Measurements from ENCODE around the gene GALNT2. TPM values are rescaled to one million over a fixed set of nuclear protein-coding genes. Genes with fewer than 3 reads are reported as not detected.

Gene GALNT2
- total and polyA plus RNA-seq, 10 of the 15 experiments (the other 5 are each of a cell fraction or from before 2014, with no cell fraction given) = 0.52 to 27.7 (median 16.3) TPM

DNA sequence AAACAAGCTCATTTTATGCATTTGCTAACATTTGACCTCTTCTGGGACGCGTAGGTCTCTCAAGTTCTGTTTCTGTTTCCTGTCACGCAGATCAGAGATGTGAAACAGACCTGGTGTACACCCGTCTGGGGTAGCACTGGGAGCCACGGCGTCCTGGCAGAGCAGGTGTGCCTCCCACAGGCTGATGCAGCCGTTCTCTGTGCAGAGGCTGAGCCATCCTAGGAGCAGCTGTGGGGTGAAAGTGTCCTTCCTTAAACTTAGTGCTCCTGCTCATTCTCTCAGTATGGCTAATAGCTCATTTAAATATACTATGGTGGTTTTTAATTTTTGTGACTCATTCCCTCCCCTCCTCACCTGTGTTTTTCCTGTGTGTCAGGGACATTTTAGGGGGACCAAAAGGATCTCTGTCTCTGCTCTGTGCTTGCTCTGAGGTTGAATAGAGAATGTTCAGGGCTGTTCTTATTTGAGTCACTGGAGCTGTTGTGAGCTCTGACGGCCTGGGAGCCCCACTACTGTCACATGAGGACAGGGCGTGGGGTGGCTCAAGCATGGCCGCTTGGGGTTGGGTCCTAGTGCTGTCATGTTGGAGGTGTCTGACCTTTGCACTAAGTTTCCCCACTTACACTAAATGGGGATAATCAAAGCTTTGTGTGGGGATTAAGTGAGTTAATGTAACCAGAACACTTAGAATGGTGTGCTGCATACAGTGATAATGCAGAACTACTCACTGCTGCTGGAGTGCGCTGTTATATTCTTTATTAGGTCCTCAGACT lies 43.0 kb downstream of the GALNT2 start (continued):
- TF ChIP-seq, protein P1, sequence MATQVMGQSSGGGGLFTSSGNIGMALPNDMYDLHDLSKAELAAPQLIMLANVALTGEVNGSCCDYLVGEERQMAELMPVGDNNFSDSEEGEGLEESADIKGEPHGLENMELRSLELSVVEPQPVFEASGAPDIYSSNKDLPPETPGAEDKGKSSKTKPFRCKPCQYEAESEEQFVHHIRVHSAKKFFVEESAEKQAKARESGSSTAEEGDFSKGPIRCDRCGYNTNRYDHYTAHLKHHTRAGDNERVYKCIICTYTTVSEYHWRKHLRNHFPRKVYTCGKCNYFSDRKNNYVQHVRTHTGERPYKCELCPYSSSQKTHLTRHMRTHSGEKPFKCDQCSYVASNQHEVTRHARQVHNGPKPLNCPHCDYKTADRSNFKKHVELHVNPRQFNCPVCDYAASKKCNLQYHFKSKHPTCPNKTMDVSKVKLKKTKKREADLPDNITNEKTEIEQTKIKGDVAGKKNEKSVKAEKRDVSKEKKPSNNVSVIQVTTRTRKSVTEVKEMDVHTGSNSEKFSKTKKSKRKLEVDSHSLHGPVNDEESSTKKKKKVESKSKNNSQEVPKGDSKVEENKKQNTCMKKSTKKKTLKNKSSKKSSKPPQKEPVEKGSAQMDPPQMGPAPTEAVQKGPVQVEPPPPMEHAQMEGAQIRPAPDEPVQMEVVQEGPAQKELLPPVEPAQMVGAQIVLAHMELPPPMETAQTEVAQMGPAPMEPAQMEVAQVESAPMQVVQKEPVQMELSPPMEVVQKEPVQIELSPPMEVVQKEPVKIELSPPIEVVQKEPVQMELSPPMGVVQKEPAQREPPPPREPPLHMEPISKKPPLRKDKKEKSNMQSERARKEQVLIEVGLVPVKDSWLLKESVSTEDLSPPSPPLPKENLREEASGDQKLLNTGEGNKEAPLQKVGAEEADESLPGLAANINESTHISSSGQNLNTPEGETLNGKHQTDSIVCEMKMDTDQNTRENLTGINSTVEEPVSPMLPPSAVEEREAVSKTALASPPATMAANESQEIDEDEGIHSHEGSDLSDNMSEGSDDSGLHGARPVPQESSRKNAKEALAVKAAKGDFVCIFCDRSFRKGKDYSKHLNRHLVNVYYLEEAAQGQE (IDR thresholded peaks at IDR 0.05; ENCODE audit: low read depth, low read length) = no peak
- TF ChIP-seq NR2F1 (conservative IDR thresholded peaks at IDR 0.05) (peak; percentile 88), CHD2 (IDR thresholded peaks at IDR 0.05; ENCODE audit: borderline replicate concordance, low read depth, low read length) (no peak), ZNF274 (IDR thresholded peaks at IDR 0.05; ENCODE audit: insufficient read depth, insufficient read length) (no peak), ZNF207 (IDR thresholded peaks at IDR 0.05; ENCODE audit: borderline replicate concordance) (peak; percentile 70; the same call in 1 of the 2 replicates), GABPA (IDR thresholded peaks at IDR 0.05; ENCODE audit: low read depth) (peak; percentile 30; the same call in 1 of the 2 replicates), KAT2A (conservative IDR thresholded peaks at IDR 0.05; ENCODE audit: control insufficient read depth, low read depth, low read length) (no peak), CBX3 (IDR thresholded peaks at IDR 0.05; ENCODE audit: borderline replicate concordance, low read depth) (no peak), CREB1 (IDR thresholded peaks at IDR 0.05; ENCODE audit: low read depth) (peak; percentile 64), RELA (IDR thresholded peaks at IDR 0.05; ENCODE audit: borderline replicate concordance, partially characterized antibody) (peak; percentile 34), HDAC6 (IDR thresholded peaks at IDR 0.05; ENCODE audit: unreplicated experiment) (no peak), NR2C1 (IDR thresholded peaks at IDR 0.05) (peak; percentile 62), RBBP5 (conservative IDR thresholded peaks at IDR 0.05) (no peak), SP1 (IDR thresholded peaks at IDR 0.05; ENCODE audit: low read depth, low read length) (peak; percentile 27), KDM1A (IDR thresholded peaks at IDR 0.05; ENCODE audit: borderline replicate concordance) (no peak)
- TF ChIP-seq, protein P2, sequence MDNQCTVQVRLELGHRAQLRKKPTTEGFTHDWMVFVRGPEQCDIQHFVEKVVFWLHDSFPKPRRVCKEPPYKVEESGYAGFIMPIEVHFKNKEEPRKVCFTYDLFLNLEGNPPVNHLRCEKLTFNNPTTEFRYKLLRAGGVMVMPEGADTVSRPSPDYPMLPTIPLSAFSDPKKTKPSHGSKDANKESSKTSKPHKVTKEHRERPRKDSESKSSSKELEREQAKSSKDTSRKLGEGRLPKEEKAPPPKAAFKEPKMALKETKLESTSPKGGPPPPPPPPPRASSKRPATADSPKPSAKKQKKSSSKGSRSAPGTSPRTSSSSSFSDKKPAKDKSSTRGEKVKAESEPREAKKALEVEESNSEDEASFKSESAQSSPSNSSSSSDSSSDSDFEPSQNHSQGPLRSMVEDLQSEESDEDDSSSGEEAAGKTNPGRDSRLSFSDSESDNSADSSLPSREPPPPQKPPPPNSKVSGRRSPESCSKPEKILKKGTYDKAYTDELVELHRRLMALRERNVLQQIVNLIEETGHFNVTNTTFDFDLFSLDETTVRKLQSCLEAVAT (IDR thresholded peaks at IDR 0.05) = 0 out of 2 replicates have a peak, but pooled peaks have one; percentile 69
- TF ChIP-seq, protein P3, sequence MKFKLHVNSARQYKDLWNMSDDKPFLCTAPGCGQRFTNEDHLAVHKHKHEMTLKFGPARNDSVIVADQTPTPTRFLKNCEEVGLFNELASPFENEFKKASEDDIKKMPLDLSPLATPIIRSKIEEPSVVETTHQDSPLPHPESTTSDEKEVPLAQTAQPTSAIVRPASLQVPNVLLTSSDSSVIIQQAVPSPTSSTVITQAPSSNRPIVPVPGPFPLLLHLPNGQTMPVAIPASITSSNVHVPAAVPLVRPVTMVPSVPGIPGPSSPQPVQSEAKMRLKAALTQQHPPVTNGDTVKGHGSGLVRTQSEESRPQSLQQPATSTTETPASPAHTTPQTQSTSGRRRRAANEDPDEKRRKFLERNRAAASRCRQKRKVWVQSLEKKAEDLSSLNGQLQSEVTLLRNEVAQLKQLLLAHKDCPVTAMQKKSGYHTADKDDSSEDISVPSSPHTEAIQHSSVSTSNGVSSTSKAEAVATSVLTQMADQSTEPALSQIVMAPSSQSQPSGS (IDR thresholded peaks at IDR 0.05; ENCODE audit: low read length) = peak; percentile 84
- TF ChIP-seq, protein P4, sequence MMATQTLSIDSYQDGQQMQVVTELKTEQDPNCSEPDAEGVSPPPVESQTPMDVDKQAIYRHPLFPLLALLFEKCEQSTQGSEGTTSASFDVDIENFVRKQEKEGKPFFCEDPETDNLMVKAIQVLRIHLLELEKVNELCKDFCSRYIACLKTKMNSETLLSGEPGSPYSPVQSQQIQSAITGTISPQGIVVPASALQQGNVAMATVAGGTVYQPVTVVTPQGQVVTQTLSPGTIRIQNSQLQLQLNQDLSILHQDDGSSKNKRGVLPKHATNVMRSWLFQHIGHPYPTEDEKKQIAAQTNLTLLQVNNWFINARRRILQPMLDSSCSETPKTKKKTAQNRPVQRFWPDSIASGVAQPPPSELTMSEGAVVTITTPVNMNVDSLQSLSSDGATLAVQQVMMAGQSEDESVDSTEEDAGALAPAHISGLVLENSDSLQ (IDR thresholded peaks at IDR 0.05) = peak; percentile 50; the same call in 1 of the 2 replicates
- TF ChIP-seq, protein P5, sequence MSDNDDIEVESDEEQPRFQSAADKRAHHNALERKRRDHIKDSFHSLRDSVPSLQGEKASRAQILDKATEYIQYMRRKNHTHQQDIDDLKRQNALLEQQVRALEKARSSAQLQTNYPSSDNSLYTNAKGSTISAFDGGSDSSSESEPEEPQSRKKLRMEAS (IDR thresholded peaks at IDR 0.05; ENCODE audit: low read depth, low read length) = no peak; the same call in 1 of the 2 replicates
